B cell (primary cell): ENCODE results near the gene NUP210. TPM values are rescaled to one million over a fixed set of nuclear protein-coding genes. Genes with fewer than 3 reads are reported as not detected.

ENCODE experiments used
- ATAC-seq: fragments of 200-7000 bp; cut with Tn5 transposase; one replicate; pipeline ENCODE4 v1.10.0; 2021; ENCODE audit warnings: low read depth, mild to moderate bottlenecking, moderate number of reproducible peaks, moderate library complexity
- CTCF ChIA-PET: fragments of 350-600 bp; sonication (Branson Sonifier 250); formaldehyde crosslinking; loops from one replicate; lab custom pipeline; 2021; ENCODE audit warnings: antibody characterized with exemption, inconsistent platforms; lab: Charles Lee
- POLR2A ChIA-PET: fragments of 350-600 bp; sonication (Branson Sonifier 250); formaldehyde crosslinking; loops from one replicate; lab custom pipeline; 2021; ENCODE audit warnings: antibody characterized with exemption; lab: Charles Lee
- DNase-seq: peaks from one replicate; pipeline ENCODE4 v3.0.0; 2013
- H2AFZ ChIP-seq: 2 replicates; pipeline ENCODE4 v1.6.1; 2012; ENCODE audit warnings: mild to moderate bottlenecking, low read depth, low read length; ENCODE audit not compliant: insufficient read depth, poor library complexity, severe bottlenecking
- H3K27ac ChIP-seq, 2 donors: 1 replicate in 1 of 2; 2 replicates in 1 of 2; pipeline ENCODE4 v1.5.1; 2012 to 2013; ENCODE audit warnings: low read length in 2 of 2, mild to moderate bottlenecking in 2 of 2, moderate library complexity in 1 of 2
- H3K27me3 ChIP-seq, 4 experiments: fragments of 200-600 bp in 1 of 4; sonication (generic) in 1 of 4; replicated peaks in 1 of 4; 1 replicate in 2 of 4; 2 replicates in 2 of 4; pipeline versions ENCODE4 v1.6.1 to v1.7.0; 2013 to 2016; ENCODE audit warnings: low read length in 3 of 4, mild to moderate bottlenecking in 2 of 4, mixed read lengths in 1 of 4, moderate library complexity in 1 of 4; ENCODE audit not compliant: insufficient read depth in 4 of 4, control insufficient read depth in 3 of 4; ENCODE audit errors: control extremely low read depth in 1 of 4
- H3K36me3 ChIP-seq, 2 experiments: replicated peaks in 1 of 2; 1 replicate in 1 of 2; 2 replicates in 1 of 2; pipeline versions ENCODE4 v1.6.1 to v1.7.1; 2013; ENCODE audit warnings: low read length in 1 of 2; ENCODE audit not compliant: insufficient read depth in 2 of 2, control insufficient read depth in 1 of 2; ENCODE audit errors: control extremely low read depth in 1 of 2, extremely low read depth in 1 of 2
- H3K4me1 ChIP-seq, 2 donors: fragments of 200-600 bp in 1 of 2; sonication (generic) in 1 of 2; 1 replicate in 1 of 2; 2 replicates in 1 of 2; pipeline versions ENCODE4 v1.5.1 to v1.6.1; 2013 to 2017; ENCODE audit warnings: low read length in 2 of 2; ENCODE audit not compliant: control insufficient read depth in 2 of 2, insufficient read depth in 2 of 2
- H3K4me2 ChIP-seq: replicated peaks from 2 replicates; pipeline ENCODE3; 2012; ENCODE audit warnings: mild to moderate bottlenecking, low read depth, low read length; ENCODE audit not compliant: poor library complexity, severe bottlenecking
- H3K4me3 ChIP-seq, 5 experiments: fragments of 200-600 bp in 1 of 5; sonication (generic) in 1 of 5; 1 replicate in 3 of 5; 2 replicates in 2 of 5; pipeline versions ENCODE4 v1.5.1 to v1.7.0; 2011 to 2016; ENCODE audit warnings: low read length in 4 of 5, mild to moderate bottlenecking in 4 of 5, low read depth in 2 of 5, control low read depth in 1 of 5, moderate library complexity in 1 of 5; ENCODE audit not compliant: insufficient read depth in 1 of 5; ENCODE audit errors: control extremely low read depth in 1 of 5, extremely low read depth in 1 of 5
- H3K79me2 ChIP-seq: fragments of 200-600 bp; sonication (generic); one replicate; pipeline ENCODE4 v1.6.0; 2016; ENCODE audit warnings: low read length; ENCODE audit not compliant: control insufficient read depth, insufficient read depth
- H3K9ac ChIP-seq: fragments of 200-600 bp; sonication (generic); 2 replicates; pipeline ENCODE4 v1.6.1; 2017; ENCODE audit warnings: mild to moderate bottlenecking, low read length, moderate library complexity
- H3K9me3 ChIP-seq, 3 donors: one replicate each; pipeline versions ENCODE4 v1.6.1 to v1.7.1; 2013; ENCODE audit warnings: low read length in 2 of 3; ENCODE audit not compliant: control insufficient read depth in 2 of 3, insufficient read depth in 1 of 3; ENCODE audit errors: control extremely low read depth in 1 of 3
- H4K20me1 ChIP-seq: 2 replicates; pipeline ENCODE4 v1.6.0; 2012; ENCODE audit warnings: mild to moderate bottlenecking, low read length; ENCODE audit not compliant: insufficient read depth, control insufficient read depth, poor library complexity, severe bottlenecking
- H3K27ac Mint-ChIP-seq: one replicate; pipeline ENCODE4 v1.8.0; 2021; ENCODE audit warnings: mixed read lengths
- H3K27me3 Mint-ChIP-seq: one replicate; pipeline ENCODE4 v1.8.0; 2021; ENCODE audit warnings: mixed read lengths
- H3K4me1 Mint-ChIP-seq: one replicate; pipeline ENCODE4 v1.8.0; 2021; ENCODE audit warnings: mixed read lengths
- H3K4me3 Mint-ChIP-seq: one replicate; pipeline ENCODE4 v1.8.0; 2021; ENCODE audit warnings: mixed read lengths
- H3K9me3 Mint-ChIP-seq: one replicate; pipeline ENCODE4 v1.8.0; 2022; ENCODE audit warnings: mixed read lengths; ENCODE audit not compliant: insufficient read depth
- EZH2 ChIP-seq: IDR thresholded peaks from 2 replicates; pipeline ENCODE4 v1.6.1; 2012; ENCODE audit warnings: borderline replicate concordance, low read depth, mild to moderate bottlenecking, moderate library complexity, low read length; ENCODE audit not compliant: insufficient read depth, poor library complexity, severe bottlenecking
- WGBS: methylation state at CpG from one replicate; pipeline ENCODE4 v1.1.5; 2013; ENCODE audit warnings: missing lambda C conversion rate; ENCODE audit not compliant: insufficient coverage; 5-methylcytosine and 5-hydroxymethylcytosine counted together
- intact Hi-C: fragments of 100-400 bp; cut with micrococcal nuclease; formaldehyde crosslinking; loops from one replicate; pipeline ENCODE4 v1.10.0; 2022
- polyA plus RNA-seq: library from polyadenylated mRNA; depleted of rRNA; stranded (reverse); fragments of >200 nt; gene quantifications from 2 replicates; pipeline ENCODE4 v1.2.3, GENCODE V29; 2012
- total RNA-seq, 2 donors: library from RNA; stranded (reverse); fragments of 120-200 nt in 1 of 2; gene quantifications; 1 replicate in 1 of 2; 2 replicates in 1 of 2; pipeline versions ENCODE4 v1.2.3 to v1.2.4, GENCODE V29; 2013 to 2022
- TF ChIP-seq, protein P1 (sequence below): fragments of 200-600 bp; IDR thresholded peaks from one replicate; pipeline ENCODE4 v1.8.0; 2022; ENCODE audit warnings: antibody characterized with exemption, mild to moderate bottlenecking

The NUP210 gene
- total and polyA plus RNA-seq, 2 donors (not counting 1 experiment from before 2014, with no cell fraction given): 114 to 159 TPM

- intact Hi-C loops: no loop called here
- ATAC-seq: no peak
Measured at GRCh38 chr3:13367728-13368127, 52.4 kb downstream of the NUP210 start.

More at GRCh38 chr3:13367728-13368127, 52.4 kb downstream of the NUP210 start:
- Mint-ChIP-seq H3K27ac (peak overlapping the region; percentile 13), H3K4me1 (no peaks in the 10 kb centered on the region), H3K9me3 (no peaks in the 10 kb centered on the region), H3K4me3 (no peak overlapping the region), H3K27me3 (no peaks in the 10 kb centered on the region)
- Histone ChIP-seq H3K9me3 (no peaks in the 10 kb centered on the region), H3K4me2 (no peak overlapping the region), H3K36me3 (peaks cover 0 to 77% of the 10 kb centered on the region in 2 experiments), H3K4me3 (no peak overlapping the region), H3K9ac (no peak overlapping the region), H4K20me1 (peaks cover 11% of the 10 kb centered on the region), H3K79me2 (peaks cover 13% of the 10 kb centered on the region), H3K27me3 (no peaks in the 10 kb centered on the region), H3K4me1 (no peaks in the 10 kb centered on the region), H3K27ac (no peak overlapping the region), H2AFZ (no peak overlapping the region)
- no peak for TF ChIP-seq EZH2
- TF ChIP-seq, protein P1, sequence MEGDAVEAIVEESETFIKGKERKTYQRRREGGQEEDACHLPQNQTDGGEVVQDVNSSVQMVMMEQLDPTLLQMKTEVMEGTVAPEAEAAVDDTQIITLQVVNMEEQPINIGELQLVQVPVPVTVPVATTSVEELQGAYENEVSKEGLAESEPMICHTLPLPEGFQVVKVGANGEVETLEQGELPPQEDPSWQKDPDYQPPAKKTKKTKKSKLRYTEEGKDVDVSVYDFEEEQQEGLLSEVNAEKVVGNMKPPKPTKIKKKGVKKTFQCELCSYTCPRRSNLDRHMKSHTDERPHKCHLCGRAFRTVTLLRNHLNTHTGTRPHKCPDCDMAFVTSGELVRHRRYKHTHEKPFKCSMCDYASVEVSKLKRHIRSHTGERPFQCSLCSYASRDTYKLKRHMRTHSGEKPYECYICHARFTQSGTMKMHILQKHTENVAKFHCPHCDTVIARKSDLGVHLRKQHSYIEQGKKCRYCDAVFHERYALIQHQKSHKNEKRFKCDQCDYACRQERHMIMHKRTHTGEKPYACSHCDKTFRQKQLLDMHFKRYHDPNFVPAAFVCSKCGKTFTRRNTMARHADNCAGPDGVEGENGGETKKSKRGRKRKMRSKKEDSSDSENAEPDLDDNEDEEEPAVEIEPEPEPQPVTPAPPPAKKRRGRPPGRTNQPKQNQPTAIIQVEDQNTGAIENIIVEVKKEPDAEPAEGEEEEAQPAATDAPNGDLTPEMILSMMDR: no peak
- CTCF ChIA-PET: no interaction called here
- WGBS: 50% methylated on average over 2 of the region's 7 CpGs
- no peak for DNase-seq
- POLR2A ChIA-PET: no interaction called here
